ENCODE data around the gene HMSD.

DNA sequence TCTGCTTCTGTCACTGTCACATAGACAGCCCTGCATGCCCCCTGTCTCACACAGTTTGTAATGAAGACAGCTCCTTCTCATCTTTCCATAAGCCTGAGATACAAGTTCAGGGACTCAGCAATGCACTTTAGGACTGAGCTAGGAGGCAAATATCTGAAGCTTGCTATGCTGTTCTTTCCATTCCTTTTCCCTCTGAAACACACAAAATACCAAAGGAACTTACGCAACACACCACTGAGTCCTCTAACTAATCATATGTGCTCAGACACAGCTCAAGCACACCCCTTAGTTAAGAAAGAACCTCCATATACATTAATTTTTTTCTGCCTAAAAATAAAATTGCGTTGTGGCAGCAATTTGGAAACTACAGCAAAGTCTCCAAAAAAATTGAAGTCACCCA, 38.6 kb downstream of the HMSD start:
- no peak for TF ChIP-seq POLR2A (IDR thresholded peaks at IDR 0.05)
- TF ChIP-seq, protein P1, sequence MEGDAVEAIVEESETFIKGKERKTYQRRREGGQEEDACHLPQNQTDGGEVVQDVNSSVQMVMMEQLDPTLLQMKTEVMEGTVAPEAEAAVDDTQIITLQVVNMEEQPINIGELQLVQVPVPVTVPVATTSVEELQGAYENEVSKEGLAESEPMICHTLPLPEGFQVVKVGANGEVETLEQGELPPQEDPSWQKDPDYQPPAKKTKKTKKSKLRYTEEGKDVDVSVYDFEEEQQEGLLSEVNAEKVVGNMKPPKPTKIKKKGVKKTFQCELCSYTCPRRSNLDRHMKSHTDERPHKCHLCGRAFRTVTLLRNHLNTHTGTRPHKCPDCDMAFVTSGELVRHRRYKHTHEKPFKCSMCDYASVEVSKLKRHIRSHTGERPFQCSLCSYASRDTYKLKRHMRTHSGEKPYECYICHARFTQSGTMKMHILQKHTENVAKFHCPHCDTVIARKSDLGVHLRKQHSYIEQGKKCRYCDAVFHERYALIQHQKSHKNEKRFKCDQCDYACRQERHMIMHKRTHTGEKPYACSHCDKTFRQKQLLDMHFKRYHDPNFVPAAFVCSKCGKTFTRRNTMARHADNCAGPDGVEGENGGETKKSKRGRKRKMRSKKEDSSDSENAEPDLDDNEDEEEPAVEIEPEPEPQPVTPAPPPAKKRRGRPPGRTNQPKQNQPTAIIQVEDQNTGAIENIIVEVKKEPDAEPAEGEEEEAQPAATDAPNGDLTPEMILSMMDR (IDR thresholded peaks at IDR 0.05), result no peak
